Transverse colon (tissue), 4 donors: Measurements from ENCODE around the gene IP6K3.

Source experiments
- CTCF ChIP-seq, 5 experiments: fragments of 200-600 bp in 3 of 5; fragments of 450-650 bp in 2 of 5; sonication (generic) in 3 of 5; IDR thresholded peaks; 1 replicate in 2 of 5; 2 replicates in 3 of 5; pipeline ENCODE4 v1.5.1; 2016 to 2017; ENCODE audit warnings: antibody characterized with exemption in 5 of 5, inconsistent platforms in 3 of 5, mild to moderate bottlenecking in 2 of 5, moderate library complexity in 1 of 5
- EP300 ChIP-seq: sonication (generic); formaldehyde crosslinking; IDR thresholded peaks from one replicate; pipeline ENCODE4 v1.6.1; 2017; ENCODE audit warnings: antibody characterized with exemption, low read depth
- POLR2A ChIP-seq: fragments of 450-650 bp; IDR thresholded peaks from one replicate; pipeline ENCODE4 v1.6.1; 2016; ENCODE audit warnings: antibody characterized with exemption, mild to moderate bottlenecking, moderate library complexity
- POLR2AphosphoS5 ChIP-seq, 3 donors: sonication (generic); formaldehyde crosslinking; IDR thresholded peaks; one replicate each; pipeline ENCODE4 v1.6.1; 2016; ENCODE audit warnings: antibody characterized with exemption in 3 of 3

- TF ChIP-seq CTCF (IDR thresholded peaks at IDR 0.05) = no peak
- no peak for TF ChIP-seq POLR2A
- no peak for TF ChIP-seq POLR2AphosphoS5 (IDR thresholded peaks at IDR 0.05)
- TF ChIP-seq EP300 = no peak
Measured at GRCh38 chr6:33757113-33757512, 10.4 kb upstream of the IP6K3 start.
